ENCODE results near the gene SHTN1. TPM values are rescaled to one million over a fixed set of nuclear protein-coding genes. Genes with fewer than 3 reads are reported as not detected.

SHTN1 gene
- total RNA-seq, 1 donor from 2014 or later = 38.6 TPM

GRCh38 chr10:116845823-116846222, 159.2 kb downstream of the SHTN1 start:
- Mint-ChIP-seq H3K9me3 (no peaks in the 10 kb centered on the region), H3K4me3 (no peak overlapping the region), H3K4me1 (peaks cover 17% of the 10 kb centered on the region), H3K27me3 (ENCODE audit: low read depth) (peaks cover 2% of the 10 kb centered on the region), H3K27ac (no peak overlapping the region), H3K36me3 (no peaks in the 10 kb centered on the region)
- no peak for DNase-seq (ENCODE audit: low spot score in 2 of 2, unreplicated experiment in 2 of 2)
- TF ChIP-seq, protein P1, sequence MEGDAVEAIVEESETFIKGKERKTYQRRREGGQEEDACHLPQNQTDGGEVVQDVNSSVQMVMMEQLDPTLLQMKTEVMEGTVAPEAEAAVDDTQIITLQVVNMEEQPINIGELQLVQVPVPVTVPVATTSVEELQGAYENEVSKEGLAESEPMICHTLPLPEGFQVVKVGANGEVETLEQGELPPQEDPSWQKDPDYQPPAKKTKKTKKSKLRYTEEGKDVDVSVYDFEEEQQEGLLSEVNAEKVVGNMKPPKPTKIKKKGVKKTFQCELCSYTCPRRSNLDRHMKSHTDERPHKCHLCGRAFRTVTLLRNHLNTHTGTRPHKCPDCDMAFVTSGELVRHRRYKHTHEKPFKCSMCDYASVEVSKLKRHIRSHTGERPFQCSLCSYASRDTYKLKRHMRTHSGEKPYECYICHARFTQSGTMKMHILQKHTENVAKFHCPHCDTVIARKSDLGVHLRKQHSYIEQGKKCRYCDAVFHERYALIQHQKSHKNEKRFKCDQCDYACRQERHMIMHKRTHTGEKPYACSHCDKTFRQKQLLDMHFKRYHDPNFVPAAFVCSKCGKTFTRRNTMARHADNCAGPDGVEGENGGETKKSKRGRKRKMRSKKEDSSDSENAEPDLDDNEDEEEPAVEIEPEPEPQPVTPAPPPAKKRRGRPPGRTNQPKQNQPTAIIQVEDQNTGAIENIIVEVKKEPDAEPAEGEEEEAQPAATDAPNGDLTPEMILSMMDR (IDR thresholded peaks at IDR 0.05; ENCODE audit: unreplicated experiment) = no peak

GRCh38 chr10:116840389-116841075, 164.5 kb downstream of the SHTN1 start:
- H3K4me3 Mint-ChIP-seq = no peak overlapping the region
- H3K9me3 Mint-ChIP-seq = no peaks in the 10 kb centered on the region
- peaks cover 9% of the 10 kb centered on the region for H3K27me3 Mint-ChIP-seq (ENCODE audit: low read depth)
- peaks cover 7% of the 10 kb centered on the region for H3K4me1 Mint-ChIP-seq
- TF ChIP-seq, protein P1 (IDR thresholded peaks at IDR 0.05; ENCODE audit: unreplicated experiment) = no peak
- DNase-seq (ENCODE audit: low spot score in 2 of 2, unreplicated experiment in 2 of 2) = no peak
- H3K27ac Mint-ChIP-seq = no peak overlapping the region
- no peaks in the 10 kb centered on the region for H3K36me3 Mint-ChIP-seq

GRCh38 chr10:116838143-116838725, 166.8 kb downstream of the SHTN1 start:
- no peak for DNase-seq (ENCODE audit: low spot score in 2 of 2, unreplicated experiment in 2 of 2)
- peaks cover 7% of the 10 kb centered on the region for H3K4me1 Mint-ChIP-seq
- H3K4me3 Mint-ChIP-seq = no peak overlapping the region
- no peaks in the 10 kb centered on the region for H3K36me3 Mint-ChIP-seq
- H3K27me3 Mint-ChIP-seq (ENCODE audit: low read depth) = peaks cover 18% of the 10 kb centered on the region
- H3K27ac Mint-ChIP-seq = no peak overlapping the region
- TF ChIP-seq, protein P1 (IDR thresholded peaks at IDR 0.05; ENCODE audit: unreplicated experiment) = no peak
- no peaks in the 10 kb centered on the region for H3K9me3 Mint-ChIP-seq

- no peak for DNase-seq (ENCODE audit: low spot score in 2 of 2, unreplicated experiment in 2 of 2)
- TF ChIP-seq, protein P1 (IDR thresholded peaks at IDR 0.05; ENCODE audit: unreplicated experiment) = no peak
- Mint-ChIP-seq H3K4me1 (peaks cover 7% of the 10 kb centered on the region), H3K27me3 (ENCODE audit: low read depth) (peaks cover 18% of the 10 kb centered on the region), H3K36me3 (no peaks in the 10 kb centered on the region), H3K27ac (no peak overlapping the region), H3K9me3 (no peaks in the 10 kb centered on the region), H3K4me3 (no peak overlapping the region)
Measured at GRCh38 chr10:116836902-116837523, 168.0 kb downstream of the SHTN1 start.

GRCh38 chr10:116836083-116836482, 168.9 kb downstream of the SHTN1 start:
- H3K27me3 Mint-ChIP-seq (ENCODE audit: low read depth) = peaks cover 18% of the 10 kb centered on the region

More at GRCh38 chr10:116836083-116836482, 168.9 kb downstream of the SHTN1 start:
- Mint-ChIP-seq H3K4me3 (no peak overlapping the region), H3K4me1 (peaks cover 7% of the 10 kb centered on the region), H3K36me3 (peaks cover 2% of the 10 kb centered on the region), H3K9me3 (no peaks in the 10 kb centered on the region), H3K27ac (no peak overlapping the region)
- TF ChIP-seq, protein P1 (IDR thresholded peaks at IDR 0.05; ENCODE audit: unreplicated experiment) = no peak
- DNase-seq (ENCODE audit: low spot score in 2 of 2, unreplicated experiment in 2 of 2) = no peak
